ENCODE measurements around the gene MORN1.

The MORN1 gene

DNA sequence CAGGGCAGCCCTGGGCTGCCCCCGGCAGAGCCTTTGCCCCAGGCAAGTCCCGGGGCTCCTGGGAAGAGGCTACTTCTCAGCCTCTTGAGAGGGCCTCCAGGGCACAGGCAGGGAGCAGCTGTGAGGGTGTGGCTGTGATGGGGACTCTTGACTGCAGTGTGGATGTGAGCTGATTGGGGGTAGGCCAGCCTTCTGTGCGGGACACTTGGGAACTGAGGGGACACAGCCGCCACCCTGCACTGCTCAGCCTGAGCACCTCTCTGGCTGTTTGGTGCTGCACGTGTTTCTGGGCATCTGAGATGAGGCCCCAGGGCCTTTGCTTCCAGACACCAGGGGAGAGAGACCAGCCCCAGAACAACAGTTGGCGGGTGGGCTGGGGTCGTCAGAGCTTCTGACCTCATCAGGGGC is 101.2 kb downstream of the MORN1 start:
- in situ Hi-C loops (cut with MboI; ENCODE audit: low pct_unique_long_range_greater_than_20kb, low sequenced_read_pairs), result no loop called here
- DNase-seq, result no peak

DNA sequence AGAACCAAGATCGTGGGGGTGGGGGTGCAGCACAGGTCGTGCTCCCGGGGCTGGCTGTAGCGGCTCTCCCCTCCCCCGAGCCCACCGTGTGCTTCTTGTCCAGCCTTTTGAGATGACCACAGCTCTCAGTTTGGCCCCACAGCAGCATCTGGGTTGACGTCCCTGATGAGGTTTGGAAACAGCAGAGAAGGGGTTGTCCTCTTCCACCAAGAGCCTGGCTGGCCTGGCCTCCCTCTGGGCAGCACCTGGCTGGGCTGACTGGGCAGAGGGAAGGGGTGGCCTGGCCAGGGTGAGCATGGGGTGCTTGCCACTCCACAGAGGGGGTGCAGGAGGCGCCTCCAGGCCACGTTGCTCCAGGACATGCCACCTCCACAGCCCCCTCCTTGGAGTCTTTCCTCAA is 101.7 kb downstream of the MORN1 start:
- DNase-seq, result no peak
- in situ Hi-C loops (cut with MboI; ENCODE audit: low pct_unique_long_range_greater_than_20kb, low sequenced_read_pairs), result no loop called here

DNA sequence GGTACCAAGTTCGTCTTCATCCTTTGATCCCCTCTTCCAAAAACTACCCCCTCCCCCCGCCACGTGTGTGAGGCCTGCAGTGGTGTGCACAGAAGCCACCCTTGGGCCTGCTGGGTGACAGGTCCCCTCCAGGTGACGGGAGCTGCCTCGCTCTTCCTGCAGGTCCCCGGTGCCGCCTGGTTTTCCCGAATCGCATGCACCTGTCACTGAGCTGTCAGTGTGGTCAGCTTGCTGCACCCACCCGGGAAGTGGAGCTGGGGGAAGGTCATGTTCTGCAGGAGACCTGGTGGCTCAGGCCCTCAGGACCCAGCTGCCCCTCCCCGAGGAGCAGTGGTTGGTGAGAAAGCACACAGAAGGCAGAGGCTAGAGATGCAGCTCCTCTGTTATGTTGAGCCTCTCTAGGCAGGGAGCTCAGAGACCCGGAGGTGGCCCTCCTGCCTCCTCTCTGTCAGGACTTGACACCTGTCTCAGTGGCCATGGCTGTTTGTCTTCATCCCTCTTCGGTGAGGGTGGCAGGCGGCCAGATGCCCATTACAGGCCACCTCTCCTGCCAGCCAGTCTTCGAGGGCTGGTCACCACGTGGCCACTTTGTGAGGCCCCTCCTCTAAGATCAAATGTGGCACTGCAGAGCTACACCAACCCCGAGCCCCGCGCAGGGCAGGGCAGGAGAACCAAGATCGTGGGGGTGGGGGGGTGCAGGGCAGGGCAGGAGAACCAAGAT is 102.4 kb downstream of the MORN1 start:
- no peak for DNase-seq
- in situ Hi-C loops (cut with MboI; ENCODE audit: low pct_unique_long_range_greater_than_20kb, low sequenced_read_pairs), result no loop called here

- DNase-seq, result no peak
- in situ Hi-C loops (cut with MboI; ENCODE audit: low pct_unique_long_range_greater_than_20kb, low sequenced_read_pairs), result no loop called here
Observed at GRCh38 chr1:2288311-2288710, 103.0 kb downstream of the MORN1 start.

DNA sequence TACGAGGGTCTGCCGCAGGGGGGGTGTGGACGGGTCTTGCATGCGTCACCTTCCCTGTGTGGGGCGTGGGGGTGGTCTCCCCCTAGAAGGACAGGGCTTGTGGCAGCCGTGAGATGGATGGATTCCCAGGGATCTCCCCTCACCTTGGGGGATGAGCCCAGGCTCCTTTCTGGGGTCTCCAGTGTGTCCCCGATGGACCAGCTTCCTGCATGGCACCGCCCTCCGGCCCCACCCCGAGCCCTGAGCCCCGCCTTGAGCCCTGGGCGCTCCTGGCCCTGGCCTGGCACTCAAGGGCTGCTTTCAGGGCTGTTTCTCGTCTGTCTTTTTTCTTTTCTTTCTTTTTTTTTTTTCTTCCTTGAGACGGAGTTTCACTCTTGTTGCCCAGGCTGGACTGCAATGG is 103.7 kb downstream of the MORN1 start:
- in situ Hi-C loops (cut with MboI; ENCODE audit: low pct_unique_long_range_greater_than_20kb, low sequenced_read_pairs), result no loop called here

GRCh38 chr1:2286923-2287322 is 104.4 kb downstream of the MORN1 start:
- DNase-seq, result no peak
- in situ Hi-C loops (cut with MboI; ENCODE audit: low pct_unique_long_range_greater_than_20kb, low sequenced_read_pairs), result no loop called here

More for the DNA sequence above, 103.7 kb downstream of the MORN1 start:
- DNase-seq, result no peak

DNA sequence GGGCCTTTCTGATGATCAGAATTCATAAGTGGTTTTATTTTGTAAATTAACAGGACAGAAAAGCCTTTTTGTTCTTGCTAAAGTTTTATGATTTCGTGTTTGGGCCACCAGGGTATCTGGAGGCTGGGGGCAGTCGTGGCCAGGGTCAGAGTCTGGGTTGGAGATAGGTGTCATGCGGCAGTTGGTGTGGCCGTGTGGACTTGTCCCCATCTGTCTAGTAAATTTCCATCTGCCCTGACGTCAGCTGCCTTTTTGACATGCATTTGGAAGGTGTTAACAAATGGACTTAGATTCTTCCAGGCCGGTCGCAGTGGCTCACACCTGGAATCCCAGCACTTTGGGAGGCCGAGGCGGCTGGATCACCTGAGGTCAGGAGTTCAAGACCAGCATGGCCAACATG is 106.4 kb downstream of the MORN1 start:
- in situ Hi-C loops (cut with MboI; ENCODE audit: low pct_unique_long_range_greater_than_20kb, low sequenced_read_pairs), result no loop called here

DNA sequence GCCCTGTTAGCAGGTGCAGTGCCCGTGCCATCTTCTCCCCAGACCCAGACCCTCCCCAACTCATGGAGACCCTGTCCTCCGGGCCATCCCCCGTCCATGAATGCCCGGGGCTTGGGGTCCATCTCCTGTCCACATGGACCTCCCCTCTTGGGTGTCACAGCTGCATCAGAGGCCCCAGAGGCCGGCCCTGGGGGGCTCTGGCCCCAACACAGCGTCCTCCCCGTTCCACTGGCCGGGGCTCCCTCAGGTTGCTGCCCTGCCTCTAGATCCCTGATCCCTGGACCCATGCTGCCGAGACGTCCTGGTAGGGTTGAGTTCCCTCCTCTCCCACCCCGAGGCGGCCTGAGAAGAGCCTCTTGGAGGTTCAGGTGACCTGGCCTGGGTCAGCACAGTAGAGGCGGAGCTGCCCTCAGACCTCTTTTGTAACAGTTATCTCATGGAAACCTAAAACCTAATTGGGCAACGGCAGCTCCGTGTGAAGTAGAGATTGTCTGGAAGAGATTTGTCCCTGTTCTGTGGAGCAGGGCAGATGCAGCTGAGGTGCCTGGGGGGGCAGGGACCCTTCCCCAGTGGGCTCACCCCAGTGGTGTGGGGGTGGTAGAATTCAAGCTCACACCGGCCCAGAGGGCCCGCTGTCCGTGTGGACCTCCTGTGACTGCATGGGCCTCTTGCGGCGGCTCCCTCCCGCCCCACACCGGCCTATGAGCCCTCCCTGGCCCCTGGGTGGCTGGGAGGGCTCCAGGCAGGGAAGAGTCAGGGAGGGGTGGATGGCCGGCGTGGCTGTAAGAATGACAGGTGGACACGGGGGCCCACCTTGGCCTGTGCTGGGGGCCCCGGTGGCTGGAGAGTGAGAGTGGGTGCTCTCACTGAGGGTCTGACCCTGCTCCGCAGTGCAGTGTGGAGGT is 107.1 kb downstream of the MORN1 start:
- in situ Hi-C loops (cut with MboI; ENCODE audit: low pct_unique_long_range_greater_than_20kb, low sequenced_read_pairs), result no loop called here
- DNase-seq, result no peak

More for the DNA sequence above, 106.4 kb downstream of the MORN1 start:
- DNase-seq, result no peak

DNA sequence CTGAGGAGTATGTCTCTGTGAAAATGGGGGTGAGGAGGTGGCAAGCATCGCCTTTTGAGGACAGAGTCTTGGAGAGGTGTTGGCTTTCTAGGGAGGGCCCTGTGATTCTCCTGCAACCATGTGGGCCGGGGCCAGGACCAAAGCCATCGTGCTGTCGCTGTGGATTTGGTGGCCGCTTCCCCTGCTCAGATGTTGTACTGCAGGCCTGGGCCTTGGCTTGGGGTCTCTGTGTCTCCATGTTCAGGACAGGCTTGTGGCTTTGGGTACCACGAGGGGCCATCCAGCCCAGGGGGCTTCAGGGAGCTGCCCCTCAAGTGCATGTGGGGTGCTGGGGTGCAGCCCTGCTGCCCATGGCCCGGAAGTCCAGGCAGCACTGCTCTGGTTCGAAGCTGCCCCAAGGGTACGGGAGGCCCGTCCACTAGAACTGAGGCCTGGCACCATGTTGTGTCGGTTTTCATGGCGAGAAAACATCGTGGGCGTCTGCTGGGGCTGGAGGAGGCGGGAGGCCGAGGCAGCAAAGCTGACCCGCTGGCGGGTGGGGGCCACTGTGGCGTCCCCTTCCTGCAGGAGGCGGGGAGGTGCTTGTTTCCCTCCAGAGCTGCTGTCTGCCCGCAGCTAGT is 107.9 kb downstream of the MORN1 start:
- in situ Hi-C loops (cut with MboI; ENCODE audit: low pct_unique_long_range_greater_than_20kb, low sequenced_read_pairs), result no loop called here

DNA sequence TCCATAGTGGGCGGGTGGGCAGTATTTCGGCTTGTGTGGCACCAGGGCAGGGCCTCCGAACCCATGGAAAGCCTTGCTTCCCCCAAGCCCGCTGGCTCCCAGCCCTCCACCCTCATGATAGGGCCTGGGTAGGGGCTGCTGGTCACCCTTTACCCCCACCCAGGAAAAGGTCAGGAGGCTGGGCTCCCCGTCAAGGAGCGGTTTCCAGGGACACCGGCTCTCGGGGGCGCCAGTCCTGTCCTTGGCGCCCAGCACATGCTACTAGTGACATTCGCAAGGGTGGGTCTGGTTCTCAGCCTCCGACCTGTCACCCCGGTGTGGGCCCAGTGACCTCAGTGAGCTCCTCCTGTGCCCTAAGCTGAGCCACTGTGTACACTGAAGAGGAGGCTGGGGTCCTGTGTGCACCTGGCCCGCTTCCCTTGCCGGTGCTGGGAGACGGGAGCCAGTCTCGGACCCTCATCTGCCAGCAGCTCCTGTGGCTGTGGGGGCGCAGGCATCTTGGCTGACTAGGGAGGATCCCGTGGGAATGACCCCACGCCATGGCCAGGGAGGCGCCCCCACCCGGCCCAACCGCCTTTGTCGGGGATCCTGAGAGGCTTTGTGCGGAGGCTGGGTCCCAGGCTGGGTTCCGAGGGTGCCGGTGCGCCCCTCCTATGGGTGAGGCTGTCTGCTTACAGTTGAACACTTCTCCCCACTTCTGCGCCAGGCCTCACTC is 108.6 kb downstream of the MORN1 start:
- DNase-seq, result no peak
- in situ Hi-C loops (cut with MboI; ENCODE audit: low pct_unique_long_range_greater_than_20kb, low sequenced_read_pairs), result no loop called here

More for the DNA sequence above, 107.9 kb downstream of the MORN1 start:
- DNase-seq, result no peak

DNA sequence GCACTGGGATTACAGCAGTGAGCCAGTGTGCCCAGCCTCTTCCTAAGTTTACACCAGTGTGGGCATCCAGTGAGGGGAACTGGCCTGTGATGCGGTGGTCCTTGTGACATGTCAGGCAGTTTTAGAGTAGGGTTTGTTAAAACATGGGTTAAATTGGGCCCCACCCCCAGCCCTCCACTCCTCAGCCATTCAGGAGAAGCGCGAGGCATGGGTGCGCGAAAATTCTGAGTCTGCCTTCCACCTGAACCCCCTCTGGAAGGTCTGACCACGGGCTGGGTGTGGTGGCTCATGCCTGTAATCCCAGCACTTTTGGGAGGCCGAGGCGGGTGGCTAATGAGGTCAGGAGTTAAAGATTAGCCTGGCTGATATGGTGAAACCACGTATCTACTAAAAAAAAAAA is 111.5 kb downstream of the MORN1 start:
- DNase-seq, result no peak
- in situ Hi-C loops (cut with MboI; ENCODE audit: low pct_unique_long_range_greater_than_20kb, low sequenced_read_pairs), result no loop called here

DNA sequence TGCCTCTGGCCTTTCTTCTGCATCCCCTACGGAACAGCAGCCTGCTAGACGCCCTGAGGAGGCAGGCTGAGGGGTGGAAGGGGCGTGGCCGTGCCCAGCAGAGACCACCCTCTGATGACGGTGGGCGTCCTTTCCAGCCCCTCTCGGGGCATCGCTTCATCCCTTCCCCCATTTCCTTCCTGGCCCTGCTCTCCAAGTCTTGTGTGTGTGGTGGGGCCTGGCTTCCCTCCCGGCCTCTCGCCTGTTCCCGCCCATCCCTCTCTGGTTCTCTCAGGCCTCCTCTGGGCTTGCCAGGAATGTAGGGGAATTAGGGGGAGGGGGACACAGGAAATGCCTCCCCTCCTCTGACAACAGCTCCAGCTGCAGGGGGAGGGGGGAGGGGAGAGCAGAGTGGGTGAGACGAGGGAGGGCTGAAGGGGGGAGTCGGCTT is 112.1 kb downstream of the MORN1 start:
- in situ Hi-C loops (cut with MboI; ENCODE audit: low pct_unique_long_range_greater_than_20kb, low sequenced_read_pairs), result no loop called here
- DNase-seq, result no peak

DNA sequence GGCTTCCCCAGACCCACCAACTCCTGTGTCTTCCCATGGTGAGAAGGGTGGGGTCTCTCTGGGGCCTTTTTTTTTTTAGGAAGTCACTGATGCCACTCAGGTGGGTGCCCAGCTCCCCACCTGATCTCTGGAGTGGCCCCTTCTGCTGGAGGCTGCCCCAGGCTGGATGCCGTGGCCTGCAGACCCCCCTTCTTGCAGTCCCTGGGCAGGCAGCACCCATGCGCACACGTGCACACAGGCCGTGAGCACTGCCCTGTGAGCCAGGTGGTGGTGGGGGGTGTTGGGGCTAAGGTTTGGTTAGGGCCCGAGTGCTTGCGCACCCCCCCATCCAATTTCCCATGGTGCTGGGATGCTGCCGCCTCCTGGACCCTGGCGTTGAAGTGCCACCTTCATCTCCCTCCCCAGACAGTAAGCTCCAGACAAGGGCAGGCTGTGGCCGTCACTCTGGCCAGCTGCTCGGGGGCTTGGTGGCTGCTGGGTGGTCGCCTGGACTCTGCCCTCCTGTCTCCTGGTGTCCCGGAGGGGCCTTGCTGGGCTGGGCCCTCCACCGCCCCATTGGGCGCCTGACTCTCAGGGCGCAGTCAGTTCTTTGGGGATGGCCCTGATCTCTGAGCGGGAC is 112.7 kb downstream of the MORN1 start:
- no peak for DNase-seq
- in situ Hi-C loops (cut with MboI; ENCODE audit: low pct_unique_long_range_greater_than_20kb, low sequenced_read_pairs), result no loop called here

DNA sequence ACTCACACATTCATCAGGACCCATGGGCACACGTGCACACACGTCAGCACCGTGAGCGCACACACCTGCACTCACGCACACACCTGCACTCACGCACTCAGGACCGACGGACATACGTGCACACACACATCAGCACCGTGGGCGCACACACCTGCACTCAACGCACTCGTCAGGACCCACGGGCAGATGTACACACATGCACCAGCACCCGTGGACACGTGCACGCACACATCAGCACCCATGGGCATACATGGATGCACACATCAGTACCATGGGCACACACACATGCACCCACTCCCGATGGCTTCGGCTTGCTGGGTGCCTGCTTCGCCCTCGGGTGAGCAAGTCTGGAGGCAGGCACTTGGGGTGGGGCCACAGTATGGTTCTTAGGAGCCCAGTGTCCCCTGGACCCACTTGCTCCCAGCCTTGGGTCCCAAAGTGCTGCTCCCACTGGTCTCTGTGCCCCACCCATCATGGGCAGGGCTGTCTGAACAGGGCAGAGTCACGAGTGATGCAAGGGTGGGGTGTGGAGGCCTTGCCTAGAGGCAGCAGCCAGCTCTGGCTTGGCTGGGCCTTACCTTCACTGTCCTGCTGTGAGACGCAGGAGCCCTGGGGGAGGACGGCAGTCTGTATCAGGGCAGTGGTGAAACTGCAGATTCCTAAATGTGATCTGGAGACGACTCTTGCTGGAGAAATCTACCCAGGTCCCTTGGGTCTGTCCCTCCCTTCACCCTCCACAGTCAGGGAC is 113.4 kb downstream of the MORN1 start:
- no peak for DNase-seq
- in situ Hi-C loops (cut with MboI; ENCODE audit: low pct_unique_long_range_greater_than_20kb, low sequenced_read_pairs), result no loop called here

GRCh38 chr1:2276803-2277580 is 114.4 kb downstream of the MORN1 start:
- no peak for DNase-seq
- in situ Hi-C loops (cut with MboI; ENCODE audit: low pct_unique_long_range_greater_than_20kb, low sequenced_read_pairs), result no loop called here

GRCh38 chr1:2275796-2276536 is 115.4 kb downstream of the MORN1 start:
- in situ Hi-C loops (cut with MboI; ENCODE audit: low pct_unique_long_range_greater_than_20kb, low sequenced_read_pairs), result no loop called here

DNA sequence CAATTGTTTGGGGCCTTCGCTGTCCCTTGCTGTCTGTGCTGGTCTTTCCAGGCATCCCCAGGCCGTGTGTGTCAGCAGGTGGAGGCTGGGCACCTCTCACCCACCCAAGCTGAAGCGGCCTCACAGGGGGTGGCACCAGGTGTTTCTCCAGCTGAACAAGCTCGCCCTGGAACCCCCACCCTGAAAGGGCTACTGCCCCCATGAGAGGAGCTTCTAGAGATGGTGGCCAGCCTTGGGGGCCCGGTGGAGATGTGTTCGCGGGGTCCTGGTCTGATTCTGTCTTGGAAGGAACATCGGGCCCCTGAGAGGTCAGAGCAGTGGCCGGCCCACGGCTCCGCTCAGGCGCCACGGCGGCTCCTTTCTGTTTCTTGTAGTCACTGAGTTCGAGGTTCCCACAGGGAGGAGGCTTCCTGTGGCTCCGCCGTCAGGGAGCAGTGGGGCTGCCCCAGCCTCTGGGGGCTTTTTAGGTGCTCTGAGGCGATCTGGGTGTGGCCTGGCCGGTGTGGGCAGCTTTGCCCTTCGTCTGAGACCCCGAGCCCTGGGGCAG is 116.4 kb downstream of the MORN1 start:
- in situ Hi-C loops (cut with MboI; ENCODE audit: low pct_unique_long_range_greater_than_20kb, low sequenced_read_pairs), result no loop called here
- DNase-seq, result no peak

More at GRCh38 chr1:2275796-2276536, 115.4 kb downstream of the MORN1 start:
- DNase-seq, result no peak
